HEK293 (cell line): ENCODE data around the gene CYB561D2.

Experiments
- CTCF ChIP-seq: fragments of 450-650 bp; formaldehyde crosslinking; IDR thresholded peaks from 2 replicates; pipeline ENCODE4 v1.5.1; 2016; ENCODE audit warnings: missing biosample characterization, missing genetic modification characterization
- FEZF1 ChIP-seq: fragments of 450-650 bp; formaldehyde crosslinking; IDR thresholded peaks from 2 replicates; pipeline ENCODE4 v1.5.1; 2016; ENCODE audit warnings: missing biosample characterization, missing genetic modification characterization
- GLIS1 ChIP-seq: fragments of 450-650 bp; formaldehyde crosslinking; IDR thresholded peaks from 2 replicates; pipeline ENCODE4 v1.5.1; 2016; ENCODE audit warnings: missing biosample characterization, missing genetic modification characterization
- PATZ1 ChIP-seq: fragments of 450-650 bp; formaldehyde crosslinking; IDR thresholded peaks from 2 replicates; pipeline ENCODE4 v1.5.1; 2016; ENCODE audit warnings: missing biosample characterization, missing genetic modification characterization
- REST ChIP-seq: fragments of 450-650 bp; formaldehyde crosslinking; IDR thresholded peaks from 2 replicates; pipeline ENCODE4 v1.5.1; 2016; ENCODE audit warnings: missing biosample characterization, missing genetic modification characterization
- SP7 ChIP-seq: fragments of 450-650 bp; formaldehyde crosslinking; IDR thresholded peaks from 2 replicates; pipeline ENCODE4 v1.5.1; 2016; ENCODE audit warnings: missing biosample characterization, missing genetic modification characterization
- ZBTB17 ChIP-seq: fragments of 450-650 bp; formaldehyde crosslinking; IDR thresholded peaks from 2 replicates; pipeline ENCODE4 v1.5.1; 2016; ENCODE audit warnings: missing biosample characterization, missing genetic modification characterization
- ZBTB26 ChIP-seq: fragments of 450-650 bp; formaldehyde crosslinking; optimal IDR thresholded peaks from 2 replicates; pipeline ENCODE3; 2016; ENCODE audit warnings: missing biosample characterization, mild to moderate bottlenecking, missing genetic modification characterization
- ZBTB48 ChIP-seq: fragments of 450-650 bp; formaldehyde crosslinking; IDR thresholded peaks from 2 replicates; pipeline ENCODE4 v1.5.1; 2016; ENCODE audit warnings: missing biosample characterization, missing genetic modification characterization
- ZEB2 ChIP-seq: fragments of 450-650 bp; formaldehyde crosslinking; IDR thresholded peaks from 2 replicates; pipeline ENCODE4 v1.5.1; 2016; ENCODE audit warnings: missing biosample characterization, missing genetic modification characterization
- ZFP69B ChIP-seq: fragments of 450-650 bp; formaldehyde crosslinking; IDR thresholded peaks from 2 replicates; pipeline ENCODE4 v1.5.1; 2016; ENCODE audit warnings: missing biosample characterization, missing genetic modification characterization
- ZNF2 ChIP-seq: fragments of 450-650 bp; formaldehyde crosslinking; IDR thresholded peaks from 2 replicates; pipeline ENCODE4 v1.5.1; 2016; ENCODE audit warnings: missing biosample characterization, missing genetic modification characterization
- ZNF266 ChIP-seq: fragments of 450-650 bp; formaldehyde crosslinking; IDR thresholded peaks from 2 replicates; pipeline ENCODE4 v1.5.1; 2016; ENCODE audit warnings: missing biosample characterization, missing genetic modification characterization, low read depth
- ZNF324 ChIP-seq: fragments of 450-650 bp; formaldehyde crosslinking; IDR thresholded peaks from 2 replicates; pipeline ENCODE4 v1.5.1; 2016; ENCODE audit warnings: missing biosample characterization, missing genetic modification characterization
- ZNF37A ChIP-seq: fragments of 450-650 bp; IDR thresholded peaks from 2 replicates; pipeline ENCODE4 v1.5.1; 2018; ENCODE audit warnings: missing biosample characterization, missing genetic modification characterization
- ZNF398 ChIP-seq: fragments of 450-650 bp; formaldehyde crosslinking; IDR thresholded peaks from 2 replicates; pipeline ENCODE4 v1.5.1; 2017; ENCODE audit warnings: missing biosample characterization, missing genetic modification characterization
- ZNF48 ChIP-seq: fragments of 450-650 bp; formaldehyde crosslinking; IDR thresholded peaks from 2 replicates; pipeline ENCODE4 v1.5.1; 2016; ENCODE audit warnings: missing biosample characterization, missing genetic modification characterization
- ZNF530 ChIP-seq: fragments of 450-650 bp; formaldehyde crosslinking; IDR thresholded peaks from 2 replicates; pipeline ENCODE4 v1.5.1; 2016; ENCODE audit warnings: low read depth, missing biosample characterization, missing genetic modification characterization
- ZNF561 ChIP-seq: fragments of 450-650 bp; IDR thresholded peaks from 2 replicates; pipeline ENCODE4 v1.5.1; 2018; ENCODE audit warnings: missing biosample characterization, missing genetic modification characterization, borderline replicate concordance
- ZNF639 ChIP-seq: fragments of 450-650 bp; formaldehyde crosslinking; IDR thresholded peaks from 2 replicates; pipeline ENCODE4 v1.5.1; 2016; ENCODE audit warnings: missing biosample characterization, missing genetic modification characterization
- ZNF692 ChIP-seq: fragments of 450-650 bp; formaldehyde crosslinking; IDR thresholded peaks from 2 replicates; pipeline ENCODE4 v1.5.1; 2016; ENCODE audit warnings: missing biosample characterization, missing genetic modification characterization
- ZNF76 ChIP-seq: fragments of 450-650 bp; formaldehyde crosslinking; IDR thresholded peaks from 2 replicates; pipeline ENCODE4; 2016; ENCODE audit warnings: low read depth, missing biosample characterization, missing genetic modification characterization, borderline replicate concordance
- ZNF777 ChIP-seq: fragments of 450-650 bp; formaldehyde crosslinking; IDR thresholded peaks from 2 replicates; pipeline ENCODE4 v1.5.1; 2017; ENCODE audit warnings: missing biosample characterization, missing genetic modification characterization, borderline replicate concordance
- ZNF785 ChIP-seq: fragments of 450-650 bp; formaldehyde crosslinking; IDR thresholded peaks from 2 replicates; pipeline ENCODE4 v1.5.1; 2016; ENCODE audit warnings: missing biosample characterization, missing genetic modification characterization
- ZNF843 ChIP-seq: fragments of 450-650 bp; formaldehyde crosslinking; IDR thresholded peaks from 2 replicates; pipeline ENCODE4 v1.5.1; 2016; ENCODE audit warnings: missing biosample characterization, missing genetic modification characterization

Gene CYB561D2

GRCh38 chr3:50321336-50322114 is 29.1 kb upstream of the CYB561D2 start (continued):
- TF ChIP-seq GLIS1 (peak; percentile 54; the same call in 1 of the 2 replicates), ZFP69B (tag by site-specific recombination) (peak; percentile 100), ZNF266 (tag by site-specific recombination) (no peak), ZBTB48 (tag by site-specific recombination) (no peak), ZNF398 (tag by site-specific recombination) (peak; percentile 42; the same call in 1 of the 2 replicates), ZNF639 (tag by site-specific recombination) (peak; percentile 68; the same call in 1 of the 2 replicates), ZBTB17 (peak; percentile 60), ZNF37A (tag by site-specific recombination) (no peak), ZNF692 (peak; percentile 100), ZNF76 (tag by site-specific recombination) (peak; percentile 83; the same call in 1 of the 2 replicates), ZNF561 (tag by site-specific recombination) (0 out of 2 replicates have a peak, but pooled peaks have one; percentile 24), ZNF785 (tag by site-specific recombination) (peak; percentile 72; the same call in 1 of the 2 replicates), ZNF530 (tag by site-specific recombination) (no peak), ZNF2 (peak; percentile 53; the same call in 1 of the 2 replicates), ZBTB26 (tag by site-specific recombination) (peak; percentile 40), ZNF324 (tag by site-specific recombination) (peak; percentile 76; the same call in 1 of the 2 replicates), ZNF48 (tag by site-specific recombination) (no peak), FEZF1 (tag by site-specific recombination) (peak; percentile 81), ZEB2 (tag by site-specific recombination) (peak; percentile 53; the same call in 1 of the 2 replicates), REST (tag by site-specific recombination) (no peak), PATZ1 (tag by site-specific recombination) (peak; percentile 37; the same call in 1 of the 2 replicates), CTCF (peak; percentile 65), ZNF843 (tag by site-specific recombination) (0 out of 2 replicates have a peak, but pooled peaks have one; percentile 28), ZNF777 (no peak), SP7 (tag by site-specific recombination) (peak; percentile 65)
